CD4-positive, alpha-beta T cell treated with Interleukin-17A for 4 hours (primary cell): Measurements from ENCODE around the gene EDAR.

Experiments used
- DNase-seq: peaks from one replicate; pipeline ENCODE4 v3.0.0-alpha.2; 2020; ENCODE audit warnings: mixed read lengths

Gene EDAR

GRCh38 chr2:108907822-108908712 is 81.0 kb downstream of the EDAR start:
- DNase-seq = no peak

- no peak for DNase-seq
Observed at GRCh38 chr2:108906403-108907077, 82.5 kb downstream of the EDAR start.

- DNase-seq = no peak
Observed at GRCh38 chr2:108905906-108906305, 83.1 kb downstream of the EDAR start.

- DNase-seq = no peak
Observed at GRCh38 chr2:108905176-108905575, 83.8 kb downstream of the EDAR start.

- DNase-seq = no peak
Observed at GRCh38 chr2:108904680-108905079, 84.3 kb downstream of the EDAR start.

- DNase-seq = no peak
Observed at GRCh38 chr2:108898315-108899082, 90.5 kb downstream of the EDAR start.

GRCh38 chr2:108896741-108897140 is 92.3 kb downstream of the EDAR start:
- no peak for DNase-seq

GRCh38 chr2:108895188-108895587 is 93.8 kb downstream of the EDAR start:
- DNase-seq = no peak

GRCh38 chr2:108894766-108895165 is 94.3 kb downstream of the EDAR start:
- DNase-seq = no peak

GRCh38 chr2:108893277-108893676 is 95.7 kb downstream of the EDAR start:
- DNase-seq = no peak

- DNase-seq = no peak
Observed at GRCh38 chr2:108889907-108890306, 99.1 kb downstream of the EDAR start.

GRCh38 chr2:108884619-108885018 is 104.4 kb downstream of the EDAR start:
- no peak for DNase-seq

- no peak for DNase-seq
Observed at GRCh38 chr2:108878276-108878675, 110.7 kb downstream of the EDAR start.

- DNase-seq = no peak
Observed at GRCh38 chr2:108877506-108877905, 111.5 kb downstream of the EDAR start.

- no peak for DNase-seq
Observed at GRCh38 chr2:108870069-108870644, 118.9 kb downstream of the EDAR start.

- DNase-seq = no peak
Observed at GRCh38 chr2:108869542-108869941, 119.5 kb downstream of the EDAR start.

GRCh38 chr2:108868911-108869310 is 120.1 kb downstream of the EDAR start:
- DNase-seq = no peak

GRCh38 chr2:108866041-108866440 is 123.0 kb downstream of the EDAR start:
- no peak for DNase-seq

- no peak for DNase-seq
Observed at GRCh38 chr2:108858894-108859293, 130.1 kb downstream of the EDAR start.

- DNase-seq = no peak
Observed at GRCh38 chr2:108855194-108855593, 133.8 kb downstream of the EDAR start.

GRCh38 chr2:108854484-108854883 is 134.5 kb downstream of the EDAR start:
- DNase-seq = no peak

- DNase-seq = no peak
Observed at GRCh38 chr2:108853421-108853820, 135.6 kb downstream of the EDAR start.

- no peak for DNase-seq
Observed at GRCh38 chr2:108852375-108852774, 136.6 kb downstream of the EDAR start.
